ENCODE results near the gene OR2L13.

OR2L13 gene, protein sequence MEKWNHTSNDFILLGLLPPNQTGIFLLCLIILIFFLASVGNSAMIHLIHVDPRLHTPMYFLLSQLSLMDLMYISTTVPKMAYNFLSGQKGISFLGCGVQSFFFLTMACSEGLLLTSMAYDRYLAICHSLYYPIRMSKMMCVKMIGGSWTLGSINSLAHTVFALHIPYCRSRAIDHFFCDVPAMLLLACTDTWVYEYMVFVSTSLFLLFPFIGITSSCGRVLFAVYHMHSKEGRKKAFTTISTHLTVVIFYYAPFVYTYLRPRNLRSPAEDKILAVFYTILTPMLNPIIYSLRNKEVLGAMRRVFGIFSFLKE

DNA sequence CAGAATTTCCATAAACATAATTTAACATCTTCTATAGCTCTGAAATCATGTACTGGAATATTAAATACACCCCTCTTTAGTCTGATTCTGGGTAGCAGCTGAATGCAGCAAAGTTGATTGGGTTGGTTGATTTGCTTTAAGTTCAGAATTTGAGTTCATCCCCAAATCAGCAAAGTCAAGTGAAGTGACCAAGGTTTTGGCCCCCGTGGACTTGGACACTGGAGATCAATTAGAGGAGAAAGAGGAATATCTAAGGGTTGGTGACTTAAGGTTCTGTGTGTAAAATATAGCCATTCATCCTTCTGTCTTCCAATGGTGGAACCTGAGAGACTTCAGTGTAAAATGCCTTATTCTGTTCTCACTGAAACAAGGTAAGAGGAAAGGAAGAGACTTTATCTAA lies at the start of gene OR2L13:
Gene OR2L13, plus strand, starts transcription at position 301 of the 400 bp plus-strand sequence. CDS start 4,192 bp downstream, outside the sequence.
- no peak within 1 kb of the TSS for H3K27ac ChIP-seq
- TF ChIP-seq, protein P1, sequence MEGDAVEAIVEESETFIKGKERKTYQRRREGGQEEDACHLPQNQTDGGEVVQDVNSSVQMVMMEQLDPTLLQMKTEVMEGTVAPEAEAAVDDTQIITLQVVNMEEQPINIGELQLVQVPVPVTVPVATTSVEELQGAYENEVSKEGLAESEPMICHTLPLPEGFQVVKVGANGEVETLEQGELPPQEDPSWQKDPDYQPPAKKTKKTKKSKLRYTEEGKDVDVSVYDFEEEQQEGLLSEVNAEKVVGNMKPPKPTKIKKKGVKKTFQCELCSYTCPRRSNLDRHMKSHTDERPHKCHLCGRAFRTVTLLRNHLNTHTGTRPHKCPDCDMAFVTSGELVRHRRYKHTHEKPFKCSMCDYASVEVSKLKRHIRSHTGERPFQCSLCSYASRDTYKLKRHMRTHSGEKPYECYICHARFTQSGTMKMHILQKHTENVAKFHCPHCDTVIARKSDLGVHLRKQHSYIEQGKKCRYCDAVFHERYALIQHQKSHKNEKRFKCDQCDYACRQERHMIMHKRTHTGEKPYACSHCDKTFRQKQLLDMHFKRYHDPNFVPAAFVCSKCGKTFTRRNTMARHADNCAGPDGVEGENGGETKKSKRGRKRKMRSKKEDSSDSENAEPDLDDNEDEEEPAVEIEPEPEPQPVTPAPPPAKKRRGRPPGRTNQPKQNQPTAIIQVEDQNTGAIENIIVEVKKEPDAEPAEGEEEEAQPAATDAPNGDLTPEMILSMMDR (IDR thresholded peaks at IDR 0.05): no peak
- TF ChIP-seq ZFX (IDR thresholded peaks at IDR 0.05; ENCODE audit: borderline replicate concordance): no peak

DNA sequence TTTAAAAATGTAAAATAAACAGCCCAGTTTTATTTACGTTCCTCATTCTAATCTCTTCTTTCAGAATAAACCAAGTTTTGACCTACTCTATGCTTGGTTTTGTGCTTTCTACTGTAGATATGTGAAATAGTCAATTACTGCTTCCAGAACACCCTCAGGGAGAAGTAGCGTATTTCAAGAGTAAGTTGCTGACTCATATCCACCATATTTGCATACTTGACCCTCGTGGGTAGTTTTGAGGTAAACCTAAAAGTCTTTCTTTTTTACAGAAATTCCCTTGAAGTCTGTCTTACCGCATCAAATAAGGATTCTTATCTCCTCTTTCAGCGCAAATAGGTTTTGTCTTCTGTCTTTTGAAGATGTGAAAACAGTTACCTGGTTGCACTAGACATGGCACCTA lies 49.8 kb upstream of the OR2L13 start:
- TF ChIP-seq, protein P1 (IDR thresholded peaks at IDR 0.05): no peak
- TF ChIP-seq ZFX (IDR thresholded peaks at IDR 0.05; ENCODE audit: borderline replicate concordance): no peak
- H3K27ac ChIP-seq: no peak overlapping the region

DNA sequence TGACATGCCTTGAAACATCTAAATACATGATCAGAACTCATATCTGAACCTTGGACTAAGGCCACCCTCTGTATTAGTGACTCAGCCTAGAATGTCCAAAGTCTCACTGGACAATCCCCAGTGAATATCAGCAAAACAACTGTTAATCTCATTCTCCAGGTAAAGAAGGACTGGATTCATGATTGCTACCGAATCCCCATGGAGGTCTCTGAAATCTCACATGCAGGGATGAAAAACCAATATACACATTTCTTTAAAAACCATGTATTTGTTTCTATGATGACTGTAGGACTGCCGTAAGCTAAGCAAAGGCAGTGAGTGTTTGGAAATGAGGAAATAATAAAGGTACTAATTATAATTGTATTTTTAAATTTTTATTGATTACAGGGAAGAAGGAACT lies 48.4 kb upstream of the OR2L13 start, which contains the start of gene OR2L3:
Gene OR2L3, plus strand, starts transcription at position 301 of the 400 bp plus-strand sequence. CDS start 13,846 bp downstream, outside the sequence.
- no peak within 1 kb of the TSS for H3K27ac ChIP-seq
- TF ChIP-seq, protein P1 (IDR thresholded peaks at IDR 0.05): no peak
- no peak for TF ChIP-seq ZFX (IDR thresholded peaks at IDR 0.05; ENCODE audit: borderline replicate concordance)

DNA sequence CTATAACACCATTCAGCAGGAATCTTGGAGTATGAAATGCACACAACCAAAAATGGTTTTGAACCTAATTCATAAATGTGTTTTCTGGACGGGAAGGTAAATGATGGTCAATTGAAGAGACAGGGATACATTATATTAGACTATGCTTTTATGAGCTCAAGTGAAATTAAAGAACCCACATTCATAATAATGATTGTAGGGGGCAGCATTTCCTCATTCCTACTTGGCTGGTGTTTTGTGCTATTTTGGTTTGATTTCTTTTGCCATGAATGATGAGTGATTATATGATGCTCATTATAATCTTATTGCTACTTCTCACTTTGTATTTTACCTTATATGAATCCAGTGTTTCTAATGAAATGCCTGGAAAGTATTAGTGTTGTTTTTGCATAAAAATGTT lies 48.0 kb upstream of the OR2L13 start:
- no peak for TF ChIP-seq ZFX (IDR thresholded peaks at IDR 0.05; ENCODE audit: borderline replicate concordance)
- TF ChIP-seq, protein P1 (IDR thresholded peaks at IDR 0.05): 0 out of 2 replicates have a peak, but pooled peaks have one; percentile 7
- no peak overlapping the region for H3K27ac ChIP-seq

DNA sequence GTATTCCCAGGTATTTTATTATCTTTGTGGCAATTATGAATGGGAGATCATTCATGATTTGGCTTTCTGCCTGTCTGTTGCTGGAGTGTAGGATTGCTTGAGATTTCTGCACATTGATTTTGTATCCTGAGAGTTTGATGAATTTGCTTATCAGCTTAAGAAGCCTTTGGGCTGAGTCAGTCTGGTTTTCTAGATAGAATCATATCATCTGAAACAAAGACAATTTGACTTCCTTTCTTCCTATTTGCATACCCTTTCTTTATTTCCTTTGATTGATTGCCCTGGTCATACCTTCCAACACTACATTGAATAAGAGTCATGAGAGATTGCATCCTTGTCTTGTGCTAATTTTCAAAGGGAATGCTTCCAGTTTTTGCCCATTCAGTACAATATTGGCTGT lies 40.3 kb upstream of the OR2L13 start:
- TF ChIP-seq, protein P1 (IDR thresholded peaks at IDR 0.05): no peak
- no peak for TF ChIP-seq ZFX (IDR thresholded peaks at IDR 0.05; ENCODE audit: borderline replicate concordance)

DNA sequence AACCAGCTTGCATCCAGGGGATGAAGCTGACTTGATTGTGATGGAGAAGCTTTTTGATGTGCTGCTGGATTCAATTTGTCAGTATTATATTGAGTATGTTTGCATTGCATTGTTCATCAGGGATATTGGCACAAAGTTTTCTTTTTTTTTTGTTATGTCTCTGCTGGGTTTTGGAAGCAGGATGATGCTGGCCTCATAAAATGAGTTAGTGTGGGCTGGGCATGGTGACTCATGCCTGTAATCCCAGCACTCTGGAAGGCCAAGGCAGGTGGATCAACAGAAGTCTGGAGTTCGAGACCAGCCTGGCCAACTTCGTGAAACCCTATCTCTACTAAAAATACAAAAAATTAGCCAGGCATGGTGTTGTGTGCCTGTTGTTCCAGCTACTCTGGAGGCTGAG lies 39.7 kb upstream of the OR2L13 start:
- no peak for TF ChIP-seq ZFX (IDR thresholded peaks at IDR 0.05; ENCODE audit: borderline replicate concordance)
- TF ChIP-seq, protein P1 (IDR thresholded peaks at IDR 0.05): no peak
- H3K27ac ChIP-seq: no peak overlapping the region

More for the DNA sequence above, 40.3 kb upstream of the OR2L13 start:
- no peak overlapping the region for H3K27ac ChIP-seq

DNA sequence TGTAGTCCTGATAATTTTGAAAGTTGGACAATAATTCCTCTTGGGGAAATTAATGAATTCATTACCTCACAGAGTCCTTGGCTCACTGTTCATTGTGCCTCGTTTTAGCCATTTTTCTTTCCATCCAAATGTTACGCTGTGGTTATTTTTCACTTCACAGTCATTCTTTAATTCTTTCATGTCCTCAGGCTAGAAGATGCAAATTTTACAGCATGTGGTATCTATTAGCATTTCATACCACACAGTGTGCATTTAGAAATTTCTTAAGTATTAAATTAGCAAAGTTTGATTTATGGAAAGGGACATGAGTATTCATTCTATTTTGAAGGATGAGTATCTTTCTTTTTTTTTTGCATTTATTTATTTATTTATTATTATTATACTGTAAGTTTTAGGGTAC lies 29.9 kb upstream of the OR2L13 start:
- H3K27ac ChIP-seq: no peak overlapping the region
- no peak for TF ChIP-seq ZFX (IDR thresholded peaks at IDR 0.05; ENCODE audit: borderline replicate concordance)
- TF ChIP-seq, protein P1 (IDR thresholded peaks at IDR 0.05): no peak

Data from 22Rv1 (cell line).